ENCODE results near the gene TRPM8. TPM values are rescaled to one million over a fixed set of nuclear protein-coding genes. Genes with fewer than 3 reads are reported as not detected.

The TRPM8 gene
- polyA plus RNA-seq, 1 donor (not counting 4 experiments of a cell fraction or from before 2014, with no cell fraction given): 0.04 TPM

- Histone ChIP-seq H3K9me3 (ENCODE audit: control insufficient read depth, low read depth, low read length) (no peaks in the 10 kb centered on the region), H3K4me2 (ENCODE audit: control insufficient read depth, extremely low read depth, insufficient read depth, low read depth, low read length) (peak overlapping the region; percentile 34), H3K27me3 (ENCODE audit: control insufficient read depth, extremely low read depth, insufficient read depth, low read length) (no peaks in the 10 kb centered on the region), H3K4me1 (ENCODE audit: control insufficient read depth, extremely low read depth, insufficient read depth, low read length) (peaks cover 13% of the 10 kb centered on the region), H3K9ac (ENCODE audit: control insufficient read depth, extremely low read depth, insufficient read depth, low read length) (no peak overlapping the region), H3K79me2 (ENCODE audit: control insufficient read depth, insufficient read depth, low read length) (no peaks in the 10 kb centered on the region), H2AFZ (ENCODE audit: control insufficient read depth, low read length) (peak overlapping the region; percentile 64), H3K27ac (ENCODE audit: control insufficient read depth, insufficient read depth, low read length) (no peak overlapping the region), H3K36me3 (ENCODE audit: control insufficient read depth in 2 of 2, extremely low read depth in 1 of 2, insufficient read depth in 2 of 2, low read length in 2 of 2) (no peaks in the 10 kb centered on the region), H4K20me1 (ENCODE audit: control insufficient read depth, extremely low read depth, insufficient read depth, low read length) (no peaks in the 10 kb centered on the region), H3K4me3 (ENCODE audit: control insufficient read depth in 2 of 3, extremely low read depth in 1 of 3, insufficient read depth in 2 of 3, low read depth in 1 of 3, low read length in 3 of 3) (no peak overlapping the region), H3K9me1 (ENCODE audit: control insufficient read depth, extremely low read depth, insufficient read depth, low read length) (no peaks in the 10 kb centered on the region)
- FAIRE-seq (peak; percentile 58), DNase-seq (ENCODE audit: low read depth, low spot score) (no peak)
- dilution Hi-C loops (cut with MboI; ENCODE audit: extremely low pct_ligation_motif_present, low sequenced_read_pairs): no loop called here
- TF ChIP-seq CTCF (optimal IDR thresholded peaks at IDR 0.05 in 1 of 3, IDR thresholded peaks at IDR 0.05 in 1 of 3, conservative IDR thresholded peaks at IDR 0.05 in 1 of 3; ENCODE audit: extremely low read depth in 1 of 3, insufficient read depth in 2 of 3, low read length in 3 of 3) (no peak), EZH2 (IDR thresholded peaks at IDR 0.05; ENCODE audit: low read length) (no peak)
These were observed 134.3 kb downstream of the TRPM8 start for GRCh38 chr2:234051374-234052070.

- H2AFZ ChIP-seq (ENCODE audit: control insufficient read depth, low read length): no peak overlapping the region
- H4K20me1 ChIP-seq (ENCODE audit: control insufficient read depth, extremely low read depth, insufficient read depth, low read length): no peaks in the 10 kb centered on the region
- no peak for FAIRE-seq
- no peak overlapping the region for H3K27ac ChIP-seq (ENCODE audit: control insufficient read depth, insufficient read depth, low read length)
- H3K9ac ChIP-seq (ENCODE audit: control insufficient read depth, extremely low read depth, insufficient read depth, low read length): no peak overlapping the region
- TF ChIP-seq EZH2 (IDR thresholded peaks at IDR 0.05; ENCODE audit: low read length) (no peak), CTCF (optimal IDR thresholded peaks at IDR 0.05 in 1 of 3, IDR thresholded peaks at IDR 0.05 in 1 of 3, conservative IDR thresholded peaks at IDR 0.05 in 1 of 3; ENCODE audit: extremely low read depth in 1 of 3, insufficient read depth in 2 of 3, low read length in 3 of 3) (no peak)
- no peaks in the 10 kb centered on the region for H3K4me1 ChIP-seq (ENCODE audit: control insufficient read depth, extremely low read depth, insufficient read depth, low read length)
- H3K4me2 ChIP-seq (ENCODE audit: control insufficient read depth, extremely low read depth, insufficient read depth, low read depth, low read length): no peak overlapping the region
- H3K4me3 ChIP-seq (ENCODE audit: control insufficient read depth in 2 of 3, extremely low read depth in 1 of 3, insufficient read depth in 2 of 3, low read depth in 1 of 3, low read length in 3 of 3): no peak overlapping the region
- dilution Hi-C loops (cut with MboI; ENCODE audit: extremely low pct_ligation_motif_present, low sequenced_read_pairs): no loop called here
- H3K9me1 ChIP-seq (ENCODE audit: control insufficient read depth, extremely low read depth, insufficient read depth, low read length): no peaks in the 10 kb centered on the region
- no peaks in the 10 kb centered on the region for H3K36me3 ChIP-seq (ENCODE audit: control insufficient read depth in 2 of 2, extremely low read depth in 1 of 2, insufficient read depth in 2 of 2, low read length in 2 of 2)
- no peaks in the 10 kb centered on the region for H3K9me3 ChIP-seq (ENCODE audit: control insufficient read depth, low read depth, low read length)
- no peaks in the 10 kb centered on the region for H3K27me3 ChIP-seq (ENCODE audit: control insufficient read depth, extremely low read depth, insufficient read depth, low read length)
- no peaks in the 10 kb centered on the region for H3K79me2 ChIP-seq (ENCODE audit: control insufficient read depth, insufficient read depth, low read length)
- DNase-seq (ENCODE audit: low read depth, low spot score): no peak
These were observed 141.7 kb downstream of the TRPM8 start for GRCh38 chr2:234058881-234059280.

All from keratinocyte (primary cell).